WI38 (cell line): ENCODE results near the gene TAGLN.

ENCODE experiments used
- H3K4me3 ChIP-seq: 2 replicates; pipeline ENCODE4 v1.5.1; 2011; ENCODE audit warnings: low read depth, mild to moderate bottlenecking, control low read depth, low read length
- TF ChIP-seq, protein P1 (sequence below): IDR thresholded peaks from 2 replicates; pipeline ENCODE4 v1.5.1; 2012; ENCODE audit warnings: low read depth, mild to moderate bottlenecking, control low read depth, low read length

Gene TAGLN

GRCh38 chr11:117223741-117224689, 24.8 kb downstream of the TAGLN start:
- H3K4me3 ChIP-seq, result no peak overlapping the region
- TF ChIP-seq, protein P1, sequence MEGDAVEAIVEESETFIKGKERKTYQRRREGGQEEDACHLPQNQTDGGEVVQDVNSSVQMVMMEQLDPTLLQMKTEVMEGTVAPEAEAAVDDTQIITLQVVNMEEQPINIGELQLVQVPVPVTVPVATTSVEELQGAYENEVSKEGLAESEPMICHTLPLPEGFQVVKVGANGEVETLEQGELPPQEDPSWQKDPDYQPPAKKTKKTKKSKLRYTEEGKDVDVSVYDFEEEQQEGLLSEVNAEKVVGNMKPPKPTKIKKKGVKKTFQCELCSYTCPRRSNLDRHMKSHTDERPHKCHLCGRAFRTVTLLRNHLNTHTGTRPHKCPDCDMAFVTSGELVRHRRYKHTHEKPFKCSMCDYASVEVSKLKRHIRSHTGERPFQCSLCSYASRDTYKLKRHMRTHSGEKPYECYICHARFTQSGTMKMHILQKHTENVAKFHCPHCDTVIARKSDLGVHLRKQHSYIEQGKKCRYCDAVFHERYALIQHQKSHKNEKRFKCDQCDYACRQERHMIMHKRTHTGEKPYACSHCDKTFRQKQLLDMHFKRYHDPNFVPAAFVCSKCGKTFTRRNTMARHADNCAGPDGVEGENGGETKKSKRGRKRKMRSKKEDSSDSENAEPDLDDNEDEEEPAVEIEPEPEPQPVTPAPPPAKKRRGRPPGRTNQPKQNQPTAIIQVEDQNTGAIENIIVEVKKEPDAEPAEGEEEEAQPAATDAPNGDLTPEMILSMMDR, result no peak

DNA sequence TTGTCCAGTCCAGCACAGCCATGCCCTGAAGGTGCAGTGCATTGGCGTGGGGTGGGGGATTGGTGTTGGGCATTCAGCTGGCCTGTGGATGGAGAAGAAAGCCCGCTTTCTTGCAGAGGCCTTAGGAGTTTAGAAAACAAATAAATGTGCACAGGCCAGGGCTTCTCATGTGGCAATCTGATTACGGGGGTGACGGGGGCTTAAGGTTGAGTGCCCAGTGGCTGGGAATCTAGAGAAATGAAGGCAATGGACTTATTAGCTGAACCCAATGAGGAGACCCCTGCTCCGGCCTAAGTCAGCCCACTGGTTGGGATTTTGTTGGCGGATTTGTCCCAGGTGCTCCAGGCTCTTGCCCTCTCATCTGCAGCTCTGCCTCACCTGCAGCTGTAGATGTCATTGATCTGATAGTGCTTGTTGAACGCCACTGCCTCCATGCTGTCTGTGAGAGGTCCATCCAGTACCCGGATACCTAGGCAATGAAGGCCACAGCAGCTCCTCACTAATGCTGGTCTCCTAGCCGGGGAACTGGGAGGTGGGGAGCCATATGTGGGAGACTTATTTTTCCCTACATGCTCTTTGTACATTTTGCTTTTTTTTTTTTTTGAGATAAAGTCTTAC, 26.5 kb downstream of the TAGLN start:
- TF ChIP-seq, protein P1, result no peak

DNA sequence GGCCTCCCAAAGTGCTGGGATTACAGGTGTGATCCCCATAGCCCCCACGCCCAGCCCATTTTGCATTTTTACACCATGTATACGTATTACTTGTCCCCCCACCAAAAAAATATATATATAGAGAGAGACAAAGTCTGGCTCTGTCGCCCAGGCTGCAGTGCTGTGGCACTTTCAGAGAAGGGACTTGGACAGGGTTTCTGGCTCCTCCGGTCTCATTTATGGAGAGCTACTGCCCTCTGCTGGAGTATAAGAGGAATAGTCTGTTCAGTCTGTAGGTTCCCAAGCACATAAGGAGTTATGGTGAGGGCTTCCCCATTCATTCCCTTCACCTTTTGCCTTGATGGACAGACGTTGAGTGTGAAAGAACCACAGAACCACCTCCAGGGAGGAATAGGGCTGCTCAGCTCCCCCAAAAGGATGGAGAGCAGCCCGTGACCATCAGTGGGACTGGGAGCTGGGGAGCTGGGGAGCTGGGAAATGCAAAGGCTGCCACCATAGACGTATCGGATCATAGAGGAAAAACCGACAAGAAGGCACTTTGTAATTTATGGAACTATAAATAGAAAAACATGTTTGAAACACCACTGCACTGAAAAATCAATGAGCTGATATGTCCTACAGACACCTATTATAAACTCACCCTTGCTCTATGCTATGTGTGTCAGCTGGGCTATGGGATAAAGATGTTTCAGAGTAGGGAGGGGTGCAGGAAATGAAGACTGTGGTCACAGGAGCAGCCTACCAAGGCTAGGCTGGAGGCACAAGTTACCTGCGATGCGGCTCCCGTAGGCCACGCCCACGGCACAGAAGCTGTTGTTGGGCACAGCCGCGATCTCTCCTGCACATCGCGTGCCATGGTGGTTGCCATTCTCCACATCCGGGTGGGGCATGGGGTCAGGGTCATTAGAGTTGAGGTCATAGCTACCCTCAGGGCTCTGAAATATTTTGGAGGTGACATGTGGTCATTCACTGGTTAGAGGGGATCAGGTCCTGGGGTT, 27.5 kb downstream of the TAGLN start:
- no peak overlapping the region for H3K4me3 ChIP-seq
- TF ChIP-seq, protein P1, result peak; percentile 64

More for the DNA sequence above, 26.5 kb downstream of the TAGLN start:
- no peak overlapping the region for H3K4me3 ChIP-seq

- H3K4me3 ChIP-seq, result no peak overlapping the region
- TF ChIP-seq, protein P1, result no peak
These were observed 28.9 kb downstream of the TAGLN start for GRCh38 chr11:117228091-117228490.

GRCh38 chr11:117229411-117229810, 30.2 kb downstream of the TAGLN start:
- H3K4me3 ChIP-seq, result no peak overlapping the region
- TF ChIP-seq, protein P1, result no peak

DNA sequence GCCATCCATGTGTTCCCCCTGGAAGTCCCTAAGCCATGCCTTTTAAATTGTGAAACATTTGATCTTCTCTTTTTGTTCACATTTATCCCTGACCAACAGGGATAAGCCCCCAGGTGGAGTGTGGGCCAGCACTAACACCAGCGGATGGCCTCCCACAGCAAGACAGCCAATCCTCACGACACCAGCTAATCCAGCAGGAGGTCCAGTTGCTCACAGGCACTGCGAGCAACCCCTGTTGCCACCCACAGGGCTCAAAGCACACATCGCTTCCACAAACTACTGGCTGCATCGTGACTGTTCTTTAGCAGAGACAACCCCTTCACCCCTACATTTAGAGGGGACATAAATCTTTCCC, 30.7 kb downstream of the TAGLN start:
- no peak overlapping the region for H3K4me3 ChIP-seq
- TF ChIP-seq, protein P1, result no peak
